GM23338 (cell line): ENCODE data around the gene KIRREL3. TPM values are rescaled to one million over a fixed set of nuclear protein-coding genes. Genes with fewer than 3 reads are reported as not detected.

Source experiments
- ATAC-seq: fragments of 200-7000 bp; cut with Tn5 transposase; 3 replicates; pipeline ENCODE4 v1.9.1; 2020
- DNase-seq: peaks from one replicate; pipeline ENCODE4 v3.0.0-alpha.2; 2015; ENCODE audit warnings: low spot score
- H2AFZ ChIP-seq: fragments of 200-600 bp; sonication (generic); 2 replicates; pipeline ENCODE4 v1.8.0; 2016; ENCODE audit warnings: antibody characterized with exemption, mild to moderate bottlenecking, moderate library complexity
- H3F3A ChIP-seq: fragments of 200-600 bp; sonication (generic); replicated peaks from 2 replicates; pipeline ENCODE4 v1.8.0; 2017; ENCODE audit warnings: antibody characterized with exemption, mixed run types, low read depth
- H3K27ac ChIP-seq: fragments of 200-600 bp; sonication (generic); 2 replicates; pipeline ENCODE4 v1.6.1; 2016; ENCODE audit warnings: low read depth
- H3K27me3 ChIP-seq: fragments of 200-600 bp; sonication (generic); 2 replicates; pipeline ENCODE4 v1.8.0; 2016; ENCODE audit warnings: mild to moderate bottlenecking, mixed run types, moderate library complexity; ENCODE audit not compliant: insufficient read depth
- H3K36me3 ChIP-seq: fragments of 200-600 bp; sonication (generic); 2 replicates; pipeline ENCODE4 v1.8.0; 2016; ENCODE audit warnings: mild to moderate bottlenecking; ENCODE audit not compliant: insufficient read depth
- H3K4me1 ChIP-seq: fragments of 200-600 bp; sonication (generic); 2 replicates; pipeline ENCODE4 v1.8.0; 2016; ENCODE audit warnings: mild to moderate bottlenecking, moderate library complexity; ENCODE audit not compliant: insufficient read depth
- H3K4me2 ChIP-seq: fragments of 200-600 bp; sonication (generic); 2 replicates; pipeline ENCODE4 v1.7.1; 2017; ENCODE audit warnings: mixed run types
- H3K4me3 ChIP-seq: fragments of 200-600 bp; sonication (generic); 2 replicates; pipeline ENCODE4 v1.6.1; 2016; ENCODE audit warnings: mixed run types
- H3K79me2 ChIP-seq: fragments of 200-600 bp; sonication (generic); replicated peaks from 2 replicates; pipeline ENCODE4 v1.8.0; 2017; ENCODE audit warnings: mild to moderate bottlenecking; ENCODE audit not compliant: insufficient read depth
- H3K9me2 ChIP-seq: fragments of 200-600 bp; sonication (generic); 2 replicates; pipeline ENCODE4 v1.8.0; 2017; ENCODE audit not compliant: insufficient read depth
- H4K20me1 ChIP-seq: fragments of 200-600 bp; sonication (generic); replicated peaks from 2 replicates; pipeline ENCODE4 v1.8.0; 2017; ENCODE audit warnings: mild to moderate bottlenecking; ENCODE audit not compliant: insufficient read depth
- H3K27ac Mint-ChIP-seq: 2 replicates; pipeline ENCODE4 v1.8.0; 2020; ENCODE audit warnings: inconsistent platforms, mild to moderate bottlenecking, moderate library complexity, mixed read lengths
- H3K27me3 Mint-ChIP-seq: 3 replicates; pipeline ENCODE4 v1.8.0; 2022; ENCODE audit warnings: low read depth, mild to moderate bottlenecking, moderate library complexity, mixed read lengths, inconsistent platforms; ENCODE audit not compliant: insufficient read depth, poor library complexity
- H3K36me3 Mint-ChIP-seq: 3 replicates; pipeline ENCODE4 v1.8.0; 2021; ENCODE audit warnings: low read depth, mild to moderate bottlenecking, inconsistent platforms, moderate library complexity, mixed read lengths
- H3K4me1 Mint-ChIP-seq: 3 replicates; pipeline ENCODE4 v1.8.0; 2020; ENCODE audit warnings: mild to moderate bottlenecking, inconsistent platforms, mixed read lengths
- H3K4me3 Mint-ChIP-seq: 3 replicates; pipeline ENCODE4 v1.8.0; 2021; ENCODE audit warnings: moderate library complexity, mild to moderate bottlenecking, inconsistent platforms, mixed read lengths
- H3K9me3 Mint-ChIP-seq: 3 replicates; pipeline ENCODE4 v1.8.0; 2020; ENCODE audit warnings: moderate library complexity, mild to moderate bottlenecking, inconsistent platforms, mixed read lengths
- CTCF ChIP-seq, 2 experiments: fragments of 200-600 bp in 1 of 2; sonication (generic) in 1 of 2; conservative IDR thresholded peaks; 2 replicates each; pipeline versions ENCODE4 v1.5.1 to v1.6.1; 2016 to 2017; ENCODE audit warnings: antibody characterized with exemption in 2 of 2, low read depth in 2 of 2, mild to moderate bottlenecking in 2 of 2, moderate library complexity in 1 of 2
- EZH2 ChIP-seq: fragments of 200-600 bp; sonication (generic); IDR thresholded peaks from one replicate; pipeline ENCODE4 v1.8.0; 2017; ENCODE audit warnings: antibody characterized with exemption, mild to moderate bottlenecking, low read depth; ENCODE audit not compliant: unreplicated experiment
- EZH2phosphoT487 ChIP-seq: fragments of 200-600 bp; sonication (generic); IDR thresholded peaks from one replicate; pipeline ENCODE4 v1.8.1; 2018; ENCODE audit warnings: antibody characterized with exemption; ENCODE audit not compliant: unreplicated experiment
- JUNB ChIP-seq: IDR thresholded peaks from one replicate; pipeline ENCODE4 v1.6.1; 2016; ENCODE audit warnings: antibody characterized with exemption; ENCODE audit not compliant: unreplicated experiment
- NANOG ChIP-seq: IDR thresholded peaks from 2 replicates; pipeline ENCODE4 v1.6.1; 2016; ENCODE audit warnings: antibody characterized with exemption, borderline replicate concordance
- POLR2AphosphoS5 ChIP-seq: IDR thresholded peaks from 2 replicates; pipeline ENCODE4 v1.6.1; 2016; ENCODE audit warnings: antibody characterized with exemption, low read depth
- REST ChIP-seq: IDR thresholded peaks from one replicate; pipeline ENCODE4 v1.6.1; 2018; ENCODE audit warnings: antibody characterized with exemption; ENCODE audit not compliant: unreplicated experiment
- STAT1 ChIP-seq: IDR thresholded peaks from one replicate; pipeline ENCODE4 v1.6.1; 2016; ENCODE audit warnings: antibody characterized with exemption; ENCODE audit not compliant: unreplicated experiment
- ZNF114 ChIP-seq: fragments of 250-450 bp; sonication (Bioruptor Pico); IDR thresholded peaks from 2 replicates; pipeline ENCODE4 v1.5.0; 2020; ENCODE audit warnings: mild to moderate bottlenecking, moderate library complexity
- ZNF462 ChIP-seq: fragments of 250-450 bp; sonication (Bioruptor Pico); IDR thresholded peaks from 2 replicates; pipeline ENCODE4 v1.5.0; 2020; ENCODE audit warnings: mild to moderate bottlenecking, moderate library complexity
- polyA plus RNA-seq: library from polyadenylated mRNA; unstranded; fragments of >200 nt; fragmentation: Nextera tagmentation; extraction: Ambion mirVana; gene quantifications from 2 replicates; pipeline ENCODE4 v1.2.1, GENCODE V29; 2016
- total RNA-seq: library from RNA; depleted of rRNA; stranded (reverse); fragments of >200 nt; shearing (Covaris generic); gene quantifications from 2 replicates; pipeline ENCODE4 v1.2.3, GENCODE V29; 2014

KIRREL3 gene
- total and polyA plus RNA-seq, 2 experiments from 2014 or later: 0.13 to 1.5 TPM

GRCh38 chr11:126485021-126485792 is 515.4 kb downstream of the KIRREL3 start:
- DNase-seq (no peak), ATAC-seq (no peak)
- Histone ChIP-seq H3F3A (no peaks in the 10 kb centered on the region), H3K27me3 (no peaks in the 10 kb centered on the region), H3K4me3 (no peak overlapping the region), H2AFZ (peak overlapping the region; percentile 47; the same call in 1 of the 2 replicates), H3K79me2 (no peaks in the 10 kb centered on the region), H3K9me2 (no peaks in the 10 kb centered on the region), H3K27ac (no peak overlapping the region), H3K4me2 (no peak overlapping the region), H3K4me1 (no peaks in the 10 kb centered on the region; the same call in 1 of the 2 replicates), H3K36me3 (no peaks in the 10 kb centered on the region), H4K20me1 (no peaks in the 10 kb centered on the region)
- Mint-ChIP-seq H3K36me3 (no peaks in the 10 kb centered on the region), H3K27ac (no peak overlapping the region), H3K4me1 (peaks cover 30% of the 10 kb centered on the region), H3K4me3 (no peak overlapping the region), H3K9me3 (no peaks in the 10 kb centered on the region; the same call in 2 of the 3 replicates), H3K27me3 (peaks cover 16% of the 10 kb centered on the region)
- TF ChIP-seq CTCF (conservative IDR thresholded peaks at IDR 0.05; ENCODE audit: low read depth in 2 of 2): peak in 1 of 2 experiments; percentile 35; a peak in 2 of 4 replicates
- TF ChIP-seq EZH2phosphoT487: no peak

GRCh38 chr11:126484266-126484665 is 516.3 kb downstream of the KIRREL3 start:
- Mint-ChIP-seq H3K27me3 (peaks cover 18% of the 10 kb centered on the region), H3K4me1 (peaks cover 27% of the 10 kb centered on the region), H3K27ac (no peak overlapping the region), H3K4me3 (no peak overlapping the region), H3K9me3 (no peaks in the 10 kb centered on the region; the same call in 2 of the 3 replicates), H3K36me3 (no peaks in the 10 kb centered on the region)
- no peaks in the 10 kb centered on the region for H3K36me3 ChIP-seq
- no peaks in the 10 kb centered on the region for H3K79me2 ChIP-seq
- H4K20me1 ChIP-seq: no peaks in the 10 kb centered on the region
- no peak overlapping the region for H3K4me2 ChIP-seq
- no peak overlapping the region for H3K4me3 ChIP-seq
- no peaks in the 10 kb centered on the region; the same call in 1 of the 2 replicates for H3K27me3 ChIP-seq
- H3K9me2 ChIP-seq: no peaks in the 10 kb centered on the region
- H3F3A ChIP-seq: no peaks in the 10 kb centered on the region
- no peak overlapping the region for H2AFZ ChIP-seq
- H3K4me1 ChIP-seq: no peaks in the 10 kb centered on the region
- H3K27ac ChIP-seq: no peak overlapping the region
- ATAC-seq (no peak), DNase-seq (no peak)
- TF ChIP-seq ZNF462 (CRISPR knock-in tag) (no peak), EZH2 (no peak), NANOG (no peak), ZNF114 (CRISPR knock-in tag) (no peak), STAT1 (no peak), POLR2AphosphoS5 (no peak), REST (no peak), JUNB (no peak)
